PC-9 (cell line): ENCODE measurements around the gene RET.

Experiments
- EZH2 ChIP-seq: fragments of 200-600 bp; sonication (generic); IDR thresholded peaks from 2 replicates; pipeline ENCODE4 v1.8.0; 2017; ENCODE audit warnings: antibody characterized with exemption, low read depth
- TF ChIP-seq, protein P1 (sequence below): fragments of 200-600 bp; sonication (generic); conservative IDR thresholded peaks from 2 replicates; pipeline ENCODE4 v1.6.1; 2017; ENCODE audit warnings: mixed run types, antibody characterized with exemption, mild to moderate bottlenecking, moderate library complexity

DNA sequence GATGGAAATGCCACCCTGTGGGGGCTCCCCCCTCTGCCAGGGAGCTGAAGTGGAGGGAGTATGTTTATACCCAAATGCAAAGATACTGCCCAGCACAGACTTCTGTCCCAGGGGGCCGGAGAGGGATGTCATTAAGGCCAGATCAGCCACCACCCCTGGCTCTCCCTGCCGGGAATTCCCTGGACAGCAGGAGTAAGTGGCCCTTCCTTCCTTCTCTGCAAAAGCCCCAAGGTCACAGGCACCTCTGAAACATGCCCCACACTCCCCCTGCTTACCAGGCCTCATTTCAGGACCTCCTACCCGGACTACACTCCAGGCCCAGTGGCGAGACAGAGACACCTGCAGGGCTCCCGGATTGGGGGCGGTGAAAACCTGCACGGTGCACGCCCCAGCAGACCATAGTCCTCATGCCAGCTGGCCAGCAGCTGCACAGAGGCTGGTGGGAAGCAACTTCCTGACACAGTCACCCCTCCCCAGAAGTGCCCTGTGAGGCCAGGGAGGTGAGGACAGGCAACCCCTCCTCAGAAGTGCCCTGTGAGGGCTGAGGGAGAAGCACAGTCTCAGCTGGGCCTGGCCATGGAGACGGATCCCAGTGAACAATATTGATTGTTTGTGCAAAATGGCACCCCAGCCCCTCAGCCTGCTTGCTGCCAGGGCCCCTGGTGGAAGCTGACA lies 33.0 kb upstream of the RET start:
- TF ChIP-seq, protein P1, sequence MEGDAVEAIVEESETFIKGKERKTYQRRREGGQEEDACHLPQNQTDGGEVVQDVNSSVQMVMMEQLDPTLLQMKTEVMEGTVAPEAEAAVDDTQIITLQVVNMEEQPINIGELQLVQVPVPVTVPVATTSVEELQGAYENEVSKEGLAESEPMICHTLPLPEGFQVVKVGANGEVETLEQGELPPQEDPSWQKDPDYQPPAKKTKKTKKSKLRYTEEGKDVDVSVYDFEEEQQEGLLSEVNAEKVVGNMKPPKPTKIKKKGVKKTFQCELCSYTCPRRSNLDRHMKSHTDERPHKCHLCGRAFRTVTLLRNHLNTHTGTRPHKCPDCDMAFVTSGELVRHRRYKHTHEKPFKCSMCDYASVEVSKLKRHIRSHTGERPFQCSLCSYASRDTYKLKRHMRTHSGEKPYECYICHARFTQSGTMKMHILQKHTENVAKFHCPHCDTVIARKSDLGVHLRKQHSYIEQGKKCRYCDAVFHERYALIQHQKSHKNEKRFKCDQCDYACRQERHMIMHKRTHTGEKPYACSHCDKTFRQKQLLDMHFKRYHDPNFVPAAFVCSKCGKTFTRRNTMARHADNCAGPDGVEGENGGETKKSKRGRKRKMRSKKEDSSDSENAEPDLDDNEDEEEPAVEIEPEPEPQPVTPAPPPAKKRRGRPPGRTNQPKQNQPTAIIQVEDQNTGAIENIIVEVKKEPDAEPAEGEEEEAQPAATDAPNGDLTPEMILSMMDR, result no peak
- TF ChIP-seq EZH2, result no peak
